H1 (cell line): ENCODE results near the gene PAFAH1B1. TPM values are rescaled to one million over a fixed set of nuclear protein-coding genes. Genes with fewer than 3 reads are reported as not detected.

Source experiments
- CTCF ChIA-PET: fragments of 300-600 bp; sonication (Branson Sonifier 250); formaldehyde crosslinking; loops from one replicate; lab custom pipeline; 2021; ENCODE audit not compliant: partially characterized antibody; lab: Charles Lee
- POLR2A ChIA-PET: fragments of 300-600 bp; sonication (Branson Sonifier 250); formaldehyde crosslinking; loops from one replicate; lab custom pipeline; 2021; ENCODE audit warnings: inconsistent platforms; ENCODE audit not compliant: partially characterized antibody; lab: Charles Lee
- DNase-seq, 2 experiments: peaks; one replicate each; pipeline versions ENCODE4 v3.0.0 to v3.0.0-alpha.2; 2010 to 2022; ENCODE audit warnings: low spot score in 2 of 2, low read depth in 1 of 2, mixed read lengths in 1 of 2
- FAIRE-seq: peaks from 2 replicates; lab custom pipeline; 2011; peaks lifted over from hg19 to GRCh38; lab: Jason Lieb, UNC
- H2AFZ ChIP-seq: 2 replicates; pipeline ENCODE4 v1.8.1; 2012; ENCODE audit warnings: low read length, inconsistent platforms
- H2AK5ac ChIP-seq: 2 replicates; pipeline ENCODE4 v1.6.1; 2013; ENCODE audit warnings: low read depth, low read length
- H2BK120ac ChIP-seq: replicated peaks from 2 replicates; pipeline ENCODE3; 2013; ENCODE audit warnings: low read depth, low read length, inconsistent platforms
- H2BK12ac ChIP-seq: 2 replicates; pipeline ENCODE4 v1.6.1; 2013; ENCODE audit warnings: low read depth, low read length
- H2BK15ac ChIP-seq: 2 replicates; pipeline ENCODE4 v1.6.1; 2013; ENCODE audit warnings: low read length
- H2BK20ac ChIP-seq: 2 replicates; pipeline ENCODE4 v1.6.1; 2013; ENCODE audit warnings: low read length
- H2BK5ac ChIP-seq: 2 replicates; pipeline ENCODE4 v1.6.1; 2013; ENCODE audit warnings: low read depth, low read length
- H3K14ac ChIP-seq: 2 replicates; pipeline ENCODE4 v1.6.1; 2013; ENCODE audit warnings: inconsistent platforms; ENCODE audit not compliant: insufficient read length
- H3K18ac ChIP-seq: 2 replicates; pipeline ENCODE4 v1.6.1; 2013; ENCODE audit warnings: low read length; ENCODE audit errors: extremely low read depth
- H3K23ac ChIP-seq: 2 replicates; pipeline ENCODE4 v1.6.1; 2013; ENCODE audit warnings: inconsistent platforms; ENCODE audit not compliant: insufficient read length
- H3K23me2 ChIP-seq: 2 replicates; pipeline ENCODE4 v1.6.1; 2013; ENCODE audit warnings: low read depth, low read length
- H3K27ac ChIP-seq: 2 replicates; pipeline ENCODE4 v1.6.1; 2011; ENCODE audit warnings: low read depth, low read length, inconsistent platforms
- H3K27me3 ChIP-seq, 4 experiments: replicated peaks in 1 of 4; 1 replicate in 1 of 4; 2 replicates in 3 of 4; pipeline versions ENCODE4 v1.6.1 to v1.8.1; 2011 to 2013; ENCODE audit warnings: low read length in 3 of 4, mild to moderate bottlenecking in 3 of 4, inconsistent platforms in 2 of 4, mixed read lengths in 2 of 4, moderate library complexity in 1 of 4; ENCODE audit not compliant: control insufficient read depth in 3 of 4, insufficient read depth in 3 of 4; ENCODE audit errors: extremely low read depth in 1 of 4
- H3K36me3 ChIP-seq, 4 experiments: 2 replicates each; pipeline versions ENCODE4 v1.6.1 to v1.8.1; 2011 to 2013; ENCODE audit warnings: mild to moderate bottlenecking in 4 of 4, low read length in 3 of 4, moderate library complexity in 2 of 4, control low read depth in 1 of 4, inconsistent platforms in 1 of 4; ENCODE audit not compliant: insufficient read depth in 4 of 4, control insufficient read depth in 2 of 4
- H3K4ac ChIP-seq: replicated peaks from 2 replicates; pipeline ENCODE3; 2013; ENCODE audit warnings: low read length, low read depth, mixed read lengths, inconsistent platforms; ENCODE audit not compliant: insufficient read length
- H3K4me1 ChIP-seq, 4 experiments: replicated peaks in 1 of 4; 1 replicate in 1 of 4; 2 replicates in 3 of 4; pipeline versions ENCODE4 v1.6.1 to v1.8.1; 2011 to 2013; ENCODE audit warnings: low read length in 3 of 4, inconsistent platforms in 2 of 4, mixed read lengths in 1 of 4; ENCODE audit not compliant: insufficient read depth in 4 of 4, control insufficient read depth in 3 of 4
- H3K4me2 ChIP-seq, 2 experiments: 2 replicates each; pipeline versions ENCODE4 v1.6.1 to v1.8.1; 2011 to 2013; ENCODE audit warnings: low read depth in 2 of 2, low read length in 2 of 2, control low read depth in 1 of 2, inconsistent platforms in 1 of 2, mild to moderate bottlenecking in 1 of 2; ENCODE audit not compliant: insufficient read depth in 1 of 2
- H3K4me3 ChIP-seq, 4 experiments: fragments of 200-600, 300-600 bp in 1 of 4; sonication (generic), shearing (Covaris generic), sonication (Bioruptor Twin) in 1 of 4; 2 replicates each; pipeline versions ENCODE4 v1.5.1 to v1.8.1; 2011 to 2016; ENCODE audit warnings: low read length in 4 of 4, low read depth in 3 of 4, control low read depth in 2 of 4, inconsistent platforms in 2 of 4, mild to moderate bottlenecking in 2 of 4, mixed read lengths in 1 of 4, moderate library complexity in 1 of 4; ENCODE audit not compliant: insufficient read depth in 2 of 4; ENCODE audit errors: extremely low read depth in 1 of 4
- H3K56ac ChIP-seq: replicated peaks from 2 replicates; pipeline ENCODE3; 2013; ENCODE audit warnings: low read depth, mild to moderate bottlenecking, mixed read lengths, low read length, inconsistent platforms; ENCODE audit not compliant: insufficient read length
- H3K79me1 ChIP-seq: 2 replicates; pipeline ENCODE4 v1.6.1; 2013; ENCODE audit warnings: low read depth, low read length, control low read depth
- H3K79me2 ChIP-seq, 2 experiments: 2 replicates each; pipeline versions ENCODE4 v1.6.1 to v1.8.1; 2012 to 2013; ENCODE audit warnings: low read length in 2 of 2, mild to moderate bottlenecking in 2 of 2, inconsistent platforms in 1 of 2; ENCODE audit not compliant: insufficient read depth in 2 of 2, control insufficient read depth in 1 of 2
- H3K9ac ChIP-seq, 4 experiments: replicated peaks in 1 of 4; 1 replicate in 1 of 4; 2 replicates in 3 of 4; pipeline versions ENCODE4 v1.6.1 to v1.8.1; 2011 to 2013; ENCODE audit warnings: low read depth in 3 of 4, low read length in 3 of 4, control low read depth in 2 of 4, mild to moderate bottlenecking in 2 of 4, moderate library complexity in 2 of 4, inconsistent platforms in 1 of 4; ENCODE audit errors: extremely low read depth in 1 of 4
- H3K9me3 ChIP-seq, 2 experiments: 2 replicates each; pipeline versions ENCODE4 v1.6.1 to v1.8.1; 2012 to 2013; ENCODE audit warnings: mild to moderate bottlenecking in 2 of 2, moderate library complexity in 2 of 2, control low read depth in 1 of 2, inconsistent platforms in 1 of 2, low read depth in 1 of 2, low read length in 1 of 2, mixed read lengths in 1 of 2; ENCODE audit not compliant: insufficient read depth in 2 of 2
- H4K20me1 ChIP-seq, 2 experiments: replicated peaks in 1 of 2; 2 replicates each; pipeline versions ENCODE3 to v1.8.1; 2011 to 2013; ENCODE audit warnings: inconsistent platforms in 2 of 2, low read length in 2 of 2, mild to moderate bottlenecking in 1 of 2; ENCODE audit not compliant: insufficient read depth in 2 of 2, control insufficient read depth in 1 of 2
- H4K5ac ChIP-seq: 2 replicates; pipeline ENCODE4 v1.6.1; 2013; ENCODE audit warnings: low read length, low read depth, mixed read lengths, inconsistent platforms; ENCODE audit not compliant: insufficient read length
- H4K8ac ChIP-seq: 2 replicates; pipeline ENCODE4 v1.8.0; 2013; ENCODE audit warnings: mild to moderate bottlenecking, moderate library complexity, low read length, inconsistent platforms; ENCODE audit not compliant: insufficient read depth; ENCODE audit errors: extremely low read depth
- H4K91ac ChIP-seq: replicated peaks from 2 replicates; pipeline ENCODE3; 2013; ENCODE audit warnings: low read length, mixed read lengths, inconsistent platforms; ENCODE audit not compliant: insufficient read length
- EGR1 ChIP-seq: IDR thresholded peaks from 2 replicates; pipeline ENCODE4 v1.6.1; 2011; ENCODE audit warnings: low read depth, low read length, borderline replicate concordance
- EP300 ChIP-seq, 2 experiments: IDR thresholded peaks; 1 replicate in 1 of 2; 2 replicates in 1 of 2; pipeline ENCODE4 v1.6.1; 2011 to 2012; ENCODE audit warnings: low read depth in 2 of 2, low read length in 2 of 2, mild to moderate bottlenecking in 2 of 2, borderline replicate concordance in 1 of 2, inconsistent platforms in 1 of 2, moderate library complexity in 1 of 2
- HDAC2 ChIP-seq, 2 experiments: fragments of 300-600 bp in 1 of 2; sonication (generic) in 1 of 2; IDR thresholded peaks; 2 replicates each; pipeline ENCODE4 v1.6.1; 2011 to 2012; ENCODE audit warnings: low read depth in 2 of 2, low read length in 2 of 2, mild to moderate bottlenecking in 2 of 2, moderate library complexity in 2 of 2, borderline replicate concordance in 1 of 2, inconsistent platforms in 1 of 2
- JUN ChIP-seq: IDR thresholded peaks from 2 replicates; pipeline ENCODE4 v1.6.1; 2011; ENCODE audit warnings: low read depth, mild to moderate bottlenecking, improper control_type of control experiment, low read length
- KDM4A ChIP-seq: IDR thresholded peaks from one replicate; pipeline ENCODE4 v1.7.1; 2012; ENCODE audit warnings: low read depth, mild to moderate bottlenecking, moderate library complexity, low read length, inconsistent platforms; ENCODE audit not compliant: severe bottlenecking
- SIRT6 ChIP-seq: IDR thresholded peaks from one replicate; pipeline ENCODE4 v1.7.1; 2012; ENCODE audit warnings: low read length, inconsistent platforms
- SP4 ChIP-seq: IDR thresholded peaks from 2 replicates; pipeline ENCODE4 v1.6.1; 2012; ENCODE audit warnings: low read length, inconsistent platforms
- TEAD4 ChIP-seq: IDR thresholded peaks from 2 replicates; pipeline ENCODE4 v1.6.1; 2012; ENCODE audit warnings: low read depth, low read length, inconsistent platforms, mixed read lengths
- YY1 ChIP-seq: IDR thresholded peaks from 2 replicates; pipeline ENCODE4 v1.6.1; 2011; ENCODE audit warnings: low read depth, mild to moderate bottlenecking, low read length
- WGBS, 2 experiments: shearing (Covaris generic) in 1 of 2; methylation state at CpG; one replicate each; pipeline versions ENCODE4 v1.1.6 to v1.1.7; 2013 to 2015; ENCODE audit warnings: low lambda C conversion rate in 2 of 2, mixed read lengths in 2 of 2, inconsistent platforms in 1 of 2, low coverage in 1 of 2, missing lambda C conversion rate in 1 of 2; ENCODE audit not compliant: insufficient replicate concordance in 2 of 2, insufficient coverage in 1 of 2, insufficient read length in 1 of 2; ENCODE audit errors: extremely low coverage in 1 of 2, missing lambda C conversion rate in 1 of 2; 5-methylcytosine and 5-hydroxymethylcytosine counted together
- polyA plus RNA-seq, 7 experiments: library from polyadenylated mRNA; depleted of rRNA in 3 of 7; stranded (reverse) in 5 of 7; unstranded in 2 of 7; fragments of >200 nt in 5 of 7; fragments of 200-250 nt in 2 of 7; gene quantifications; 1 replicate in 5 of 7; 2 replicates in 1 of 7; 4 replicates in 1 of 7; pipeline versions ENCODE4 v1.2.1 to v1.2.3, GENCODE V29; 2011 to 2013; ENCODE audit warnings: missing spikeins in 2 of 7, mixed read lengths in 2 of 7
- total RNA-seq: library from RNA; stranded (reverse); fragmentation: NEBNext Ultra II Directional; extraction: Animal tissue kit (Norgen Biotek cat#: 25700); gene quantifications from 2 replicates; pipeline ENCODE4 v1.2.1, GENCODE V29; 2021
- TF ChIP-seq, protein P1 (sequence below): IDR thresholded peaks from 2 replicates; pipeline ENCODE4 v1.6.1; 2011; ENCODE audit warnings: low read length, improper control_type of control experiment

PAFAH1B1 gene
- total and polyA plus RNA-seq, 2 of the 8 experiments (the other 6 are each of a cell fraction or from before 2014, with no cell fraction given): 42.0 to 152 TPM

DNA sequence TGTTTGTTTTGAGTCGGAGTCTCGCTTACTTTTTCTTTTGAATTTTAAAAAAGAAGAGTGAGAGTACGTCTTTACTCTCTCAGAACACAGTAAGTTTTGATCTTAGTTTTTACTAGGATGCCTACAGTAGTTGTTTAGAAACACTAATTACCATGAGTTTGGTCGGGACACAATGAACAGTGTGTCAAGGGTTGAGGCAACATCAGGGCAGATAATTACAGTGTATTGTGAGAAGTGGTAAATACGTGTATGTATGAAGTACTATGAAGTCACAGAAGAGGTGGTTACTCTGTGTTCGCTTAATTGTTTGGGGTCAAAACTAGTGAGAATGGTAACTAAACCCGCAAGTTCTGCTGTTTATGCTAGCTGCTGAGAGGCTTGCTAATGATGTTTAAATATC lies 18.2 kb downstream of the PAFAH1B1 start:
- Histone ChIP-seq H3K9ac (no peak overlapping the region), H3K14ac (no peak overlapping the region), H2BK120ac (no peak overlapping the region), H2BK15ac (no peak overlapping the region), H3K4ac (no peak overlapping the region), H4K5ac (no peak overlapping the region), H3K23me2 (no peaks in the 10 kb centered on the region), H2BK12ac (no peak overlapping the region), H3K56ac (no peak overlapping the region), H3K9me3 (no peaks in the 10 kb centered on the region), H4K91ac (no peak overlapping the region), H3K79me2 (peaks cover 35 to 99% of the 10 kb centered on the region in 2 experiments), H3K4me3 (no peak overlapping the region), H2BK5ac (no peak overlapping the region), H3K4me2 (no peak overlapping the region), H4K20me1 (peaks cover 16 to 25% of the 10 kb centered on the region in 2 experiments), H2AFZ (no peak overlapping the region), H3K4me1 (peaks cover 0 to 4% (median 0%) of the 10 kb centered on the region in 4 experiments; a peak in 1 of 7 replicates), H3K27me3 (no peaks in the 10 kb centered on the region), H3K36me3 (peaks cover 0 to 4% (median 0%) of the 10 kb centered on the region in 4 experiments; a peak in 1 of 8 replicates), H3K18ac (no peak overlapping the region), H3K23ac (no peak overlapping the region), H3K79me1 (peaks cover 5% of the 10 kb centered on the region; the same call in 1 of the 2 replicates), H2AK5ac (no peak overlapping the region), H4K8ac (no peak overlapping the region), H3K27ac (no peak overlapping the region), H2BK20ac (no peak overlapping the region)
- FAIRE-seq (peak; percentile 63), DNase-seq (no peak)
- ChIA-PET POLR2A (interaction anchor here (1.4 to 2.2 kb wide), 2 partner anchors 11 to 75 kb away, joined by 3 to 5 read pairs; no protein-coding TSS in a partner anchor), CTCF (interaction anchor here (1.2 kb wide), 1 partner anchor 10 kb away, joined by 4 read pairs; no protein-coding TSS in a partner anchor)
- WGBS, 2 experiments: 86% methylated on average over 7 of the region's 7 CpGs; no CpG with 5 or more reads in 1 of the 2 experiments
- TF ChIP-seq EP300 (IDR thresholded peaks at IDR 0.05; ENCODE audit: borderline replicate concordance in 1 of 2, low read depth in 2 of 2, low read length in 2 of 2) (no peak), HDAC2 (IDR thresholded peaks at IDR 0.05; ENCODE audit: borderline replicate concordance in 1 of 2, low read depth in 2 of 2, low read length in 2 of 2) (no peak), SIRT6 (no peak), JUN (no peak), SP4 (no peak), EGR1 (no peak), TEAD4 (no peak), YY1 (no peak), KDM4A (no peak)
- TF ChIP-seq, protein P1, sequence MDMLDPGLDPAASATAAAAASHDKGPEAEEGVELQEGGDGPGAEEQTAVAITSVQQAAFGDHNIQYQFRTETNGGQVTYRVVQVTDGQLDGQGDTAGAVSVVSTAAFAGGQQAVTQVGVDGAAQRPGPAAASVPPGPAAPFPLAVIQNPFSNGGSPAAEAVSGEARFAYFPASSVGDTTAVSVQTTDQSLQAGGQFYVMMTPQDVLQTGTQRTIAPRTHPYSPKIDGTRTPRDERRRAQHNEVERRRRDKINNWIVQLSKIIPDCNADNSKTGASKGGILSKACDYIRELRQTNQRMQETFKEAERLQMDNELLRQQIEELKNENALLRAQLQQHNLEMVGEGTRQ: no peak
